Gastrocnemius medialis (tissue), 4 donors: ENCODE results near the gene PBX3. TPM values are rescaled to one million over a fixed set of nuclear protein-coding genes. Genes with fewer than 3 reads are reported as not detected.

Source experiments
- ATAC-seq, 2 donors: fragments of 150-250 bp; one replicate each; pipeline ENCODE4 v1.9.1; 2016
- DNase-seq, 2 donors: peaks; one replicate each; pipeline ENCODE4 v3.0.0-alpha.2; 2019
- H3K27ac ChIP-seq, 4 donors: fragments of 200-600 bp; sonication (generic); 1 replicate in 1 of 4; 2 replicates in 3 of 4; pipeline ENCODE4 v1.5.1; 2016 to 2018; ENCODE audit warnings: mild to moderate bottlenecking in 2 of 4, moderate library complexity in 1 of 4
- H3K27me3 ChIP-seq, 3 donors: fragments of 200-600 bp; sonication (generic) in 2 of 3; 1 replicate in 1 of 3; 2 replicates in 2 of 3; pipeline versions ENCODE4 v1.5.1 to v1.6.0; 2016 to 2019; ENCODE audit warnings: mild to moderate bottlenecking in 1 of 3, moderate library complexity in 1 of 3
- H3K36me3 ChIP-seq, 2 donors: fragments of 200-600 bp; sonication (generic) in 1 of 2; one replicate each; pipeline ENCODE4 v1.5.1; 2017 to 2018
- H3K4me1 ChIP-seq, 2 donors: fragments of 200-600 bp; sonication (generic) in 1 of 2; one replicate each; pipeline ENCODE4 v1.5.1; 2016 to 2017; ENCODE audit warnings: mild to moderate bottlenecking in 2 of 2
- H3K4me3 ChIP-seq, 4 donors: fragments of 200-600 bp; sonication (generic) in 3 of 4; 1 replicate in 1 of 4; 2 replicates in 3 of 4; pipeline ENCODE4 v1.5.1; 2016 to 2019; ENCODE audit warnings: mild to moderate bottlenecking in 2 of 4
- H3K9me3 ChIP-seq, 3 donors: fragments of 200-600 bp; sonication (generic) in 2 of 3; 1 replicate in 1 of 3; 2 replicates in 2 of 3; pipeline ENCODE4 v1.5.1; 2016 to 2019
- CTCF ChIP-seq, 5 experiments: fragments of 450-650 bp in 3 of 5; fragments of 200-600 bp in 2 of 5; sonication (generic) in 2 of 5; IDR thresholded peaks in 4 of 5; conservative IDR thresholded peaks in 1 of 5; 1 replicate in 4 of 5; 2 replicates in 1 of 5; pipeline ENCODE4 v1.5.1; 2016 to 2019; ENCODE audit warnings: antibody characterized with exemption in 5 of 5, mild to moderate bottlenecking in 3 of 5, moderate library complexity in 3 of 5
- POLR2A ChIP-seq, 2 donors: fragments of 450-650 bp; IDR thresholded peaks; one replicate each; pipeline ENCODE4 v1.6.1; 2017; ENCODE audit warnings: antibody characterized with exemption in 2 of 2, mild to moderate bottlenecking in 2 of 2, moderate library complexity in 2 of 2
- in situ Hi-C, 4 donors: fragments of 200-750 bp; cut with MboI; loops; one replicate each; pipeline versions ENCODE4 v1.15.0 to v1.8.0; 2017; ENCODE audit warnings: low sequenced_read_pairs in 4 of 4
- intact Hi-C: fragments of 100-400 bp; cut with DNase I; formaldehyde crosslinking; loops from one replicate; pipeline ENCODE4 v1.15.1; 2023; ENCODE audit warnings: low total_unique reads
- total RNA-seq, 4 donors: library from RNA; depleted of rRNA; stranded (reverse); fragments of >200 nt; gene quantifications; one replicate each; pipeline versions ENCODE4 v1.1.0 to v1.2.3, GENCODE V29; 2016

Gene PBX3
- total RNA-seq, 4 donors from 2014 or later = 6.6 to 31.0 (median 9.6) TPM

- intact Hi-C loops = no loop called here
- H3K36me3 ChIP-seq = no peaks in the 10 kb centered on the region
- no peak overlapping the region for H3K4me3 ChIP-seq
- DNase-seq (no peak), ATAC-seq (no peak)
- H3K9me3 ChIP-seq = no peaks in the 10 kb centered on the region
- no peak for TF ChIP-seq POLR2A (IDR thresholded peaks at IDR 0.05)
- no peak overlapping the region for H3K27ac ChIP-seq
- H3K27me3 ChIP-seq = no peaks in the 10 kb centered on the region
- in situ Hi-C loops = no loop called here
- H3K4me1 ChIP-seq = no peaks in the 10 kb centered on the region
These were observed 12.0 kb downstream of the PBX3 start for GRCh38 chr9:125758986-125759763.

GRCh38 chr9:125759764-125760129, 12.6 kb downstream of the PBX3 start:
- Histone ChIP-seq H3K27me3 (no peaks in the 10 kb centered on the region), H3K4me1 (no peaks in the 10 kb centered on the region), H3K36me3 (no peaks in the 10 kb centered on the region), H3K27ac (no peak overlapping the region), H3K9me3 (no peaks in the 10 kb centered on the region), H3K4me3 (no peak overlapping the region)
- ATAC-seq (no peak), DNase-seq (no peak)
- intact Hi-C loops (no loop called here), in situ Hi-C loops (no loop called here)
- TF ChIP-seq CTCF (IDR thresholded peaks at IDR 0.05 in 4 of 5, conservative IDR thresholded peaks at IDR 0.05 in 1 of 5) (no peak), POLR2A (IDR thresholded peaks at IDR 0.05) (no peak)

- no peak overlapping the region for H3K4me3 ChIP-seq
- H3K4me1 ChIP-seq = no peaks in the 10 kb centered on the region
These were observed 13.4 kb downstream of the PBX3 start for GRCh38 chr9:125760537-125760936.

GRCh38 chr9:125761676-125762450, 14.7 kb downstream of the PBX3 start:
- Histone ChIP-seq H3K27ac (no peak overlapping the region), H3K9me3 (no peaks in the 10 kb centered on the region), H3K27me3 (no peaks in the 10 kb centered on the region), H3K4me3 (no peak overlapping the region), H3K36me3 (no peaks in the 10 kb centered on the region), H3K4me1 (no peaks in the 10 kb centered on the region)
- ATAC-seq = no peak
- intact Hi-C loops = no loop called here
- in situ Hi-C loops = no loop called here
- TF ChIP-seq CTCF (IDR thresholded peaks at IDR 0.05 in 4 of 5, conservative IDR thresholded peaks at IDR 0.05 in 1 of 5) = no peak
- TF ChIP-seq POLR2A (IDR thresholded peaks at IDR 0.05) = no peak
- no peak for DNase-seq

More at GRCh38 chr9:125760537-125760936, 13.4 kb downstream of the PBX3 start:
- no peaks in the 10 kb centered on the region for H3K36me3 ChIP-seq
- intact Hi-C loops = no loop called here
- no peaks in the 10 kb centered on the region for H3K27me3 ChIP-seq
- DNase-seq (no peak), ATAC-seq (no peak)
- TF ChIP-seq POLR2A (IDR thresholded peaks at IDR 0.05) (no peak), CTCF (IDR thresholded peaks at IDR 0.05 in 4 of 5, conservative IDR thresholded peaks at IDR 0.05 in 1 of 5) (no peak)
- in situ Hi-C loops = no loop called here
- no peak overlapping the region for H3K27ac ChIP-seq
- H3K9me3 ChIP-seq = no peaks in the 10 kb centered on the region

GRCh38 chr9:125763394-125763801, 16.2 kb downstream of the PBX3 start:
- Histone ChIP-seq H3K36me3 (no peaks in the 10 kb centered on the region), H3K27ac (no peak overlapping the region), H3K9me3 (no peaks in the 10 kb centered on the region), H3K27me3 (no peaks in the 10 kb centered on the region), H3K4me3 (no peak overlapping the region), H3K4me1 (no peaks in the 10 kb centered on the region)
- TF ChIP-seq CTCF (IDR thresholded peaks at IDR 0.05 in 4 of 5, conservative IDR thresholded peaks at IDR 0.05 in 1 of 5) = no peak
- TF ChIP-seq POLR2A (IDR thresholded peaks at IDR 0.05) = no peak
- DNase-seq (no peak), ATAC-seq (no peak)
- in situ Hi-C loops (no loop called here), intact Hi-C loops (no loop called here)
